GM19463 (cell line): ENCODE results near the gene KRT80.

Experiments
- ATAC-seq: cut with Tn5 transposase; IDR thresholded peaks from one replicate; pipeline ENCODE4 v1.9.1; 2021; ENCODE audit warnings: mild to moderate bottlenecking, moderate library complexity; ENCODE audit not compliant: unreplicated experiment

KRT80 gene

GRCh38 chr12:52156757-52157565 lies 34.9 kb downstream of the KRT80 start:
- no peak for ATAC-seq

DNA sequence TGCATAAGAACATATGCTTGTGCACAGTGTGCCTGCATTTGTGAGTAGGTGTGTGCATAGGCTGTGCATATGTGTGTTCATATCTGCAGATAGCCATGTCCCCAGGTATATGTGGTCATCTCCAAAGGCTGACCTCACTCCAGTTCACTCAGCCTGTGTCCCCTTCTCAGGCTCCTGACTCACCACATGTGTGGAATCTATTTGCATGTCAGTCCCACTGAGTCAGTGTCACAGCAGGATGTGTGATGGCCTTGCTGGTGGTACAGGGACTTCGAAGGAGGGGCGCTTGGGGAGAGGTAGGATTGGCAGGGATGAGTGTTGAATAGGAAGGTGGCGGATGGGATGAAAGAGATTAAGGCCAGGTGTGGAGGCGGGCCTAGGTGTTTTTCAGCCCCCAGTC lies 35.5 kb downstream of the KRT80 start:
- no peak for ATAC-seq

GRCh38 chr12:52155048-52155868 lies 36.6 kb downstream of the KRT80 start:
- no peak for ATAC-seq

DNA sequence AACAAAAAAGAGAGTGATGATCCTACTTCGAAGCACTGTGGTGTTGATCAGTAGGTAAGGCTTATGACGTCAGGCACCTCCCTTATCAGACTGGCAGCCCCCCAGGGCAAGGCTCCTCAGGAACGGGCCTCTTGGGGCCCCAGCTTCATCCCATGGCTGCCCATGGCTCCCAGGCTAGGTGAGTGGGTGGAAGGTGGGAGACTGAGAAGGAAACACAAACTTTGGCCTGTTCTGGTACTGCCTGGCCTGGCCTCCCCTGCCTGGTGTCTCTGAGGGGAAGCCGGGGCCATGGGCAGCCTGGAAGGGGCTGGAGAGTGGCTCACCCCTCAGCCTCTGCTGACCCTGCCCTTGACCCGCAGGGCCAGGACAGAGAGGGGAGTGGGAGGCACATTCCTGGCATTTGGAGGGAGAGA lies 38.9 kb downstream of the KRT80 start:
- ATAC-seq: no peak

DNA sequence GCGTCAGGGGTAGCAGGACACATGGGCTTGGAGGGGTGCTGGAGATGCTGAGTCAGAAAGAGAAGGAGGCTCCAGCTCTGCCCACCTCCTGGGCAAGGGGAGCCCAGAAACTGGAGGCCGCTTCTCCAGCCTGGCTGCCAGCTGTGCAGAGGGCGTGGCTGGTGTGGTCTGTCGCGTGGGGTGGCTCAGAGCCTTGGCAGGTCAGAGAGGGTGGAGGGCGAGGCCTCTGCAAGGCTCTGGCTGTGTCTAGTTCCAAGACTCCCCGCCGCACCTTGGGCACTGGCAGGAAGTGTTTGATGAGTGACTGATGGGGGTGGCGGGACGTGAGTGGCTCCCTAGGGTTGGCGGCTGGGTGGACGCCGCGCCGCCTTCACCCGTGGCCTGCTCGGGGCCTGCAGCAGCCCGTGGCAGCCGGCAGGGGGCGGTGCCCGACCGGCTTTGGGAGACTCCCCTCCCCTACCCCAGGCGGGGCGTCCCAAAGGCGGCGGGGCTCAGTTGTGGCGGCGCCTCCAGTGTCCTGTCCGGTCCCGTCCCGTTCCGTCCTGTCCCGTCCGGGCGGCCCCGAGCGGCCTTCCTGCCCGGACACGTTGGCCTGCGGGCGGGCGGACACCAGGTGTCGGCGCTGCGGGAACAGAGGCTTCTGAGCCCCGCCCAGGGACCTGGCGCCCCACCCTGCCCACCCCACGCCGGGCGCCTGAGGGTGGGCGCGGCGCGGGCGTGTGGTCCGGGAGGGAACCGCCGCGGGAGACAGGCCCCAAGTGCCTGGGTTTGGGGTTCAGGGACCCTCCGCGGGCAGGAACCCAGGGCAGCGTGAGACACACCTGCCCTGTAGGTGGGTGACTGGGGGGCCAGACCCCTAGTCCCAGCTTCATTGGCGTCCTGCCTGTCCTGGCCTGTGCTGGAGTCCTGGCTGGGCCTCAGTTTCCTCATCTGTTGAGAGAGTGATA lies 39.7 kb downstream of the KRT80 start:
- ATAC-seq: no peak

DNA sequence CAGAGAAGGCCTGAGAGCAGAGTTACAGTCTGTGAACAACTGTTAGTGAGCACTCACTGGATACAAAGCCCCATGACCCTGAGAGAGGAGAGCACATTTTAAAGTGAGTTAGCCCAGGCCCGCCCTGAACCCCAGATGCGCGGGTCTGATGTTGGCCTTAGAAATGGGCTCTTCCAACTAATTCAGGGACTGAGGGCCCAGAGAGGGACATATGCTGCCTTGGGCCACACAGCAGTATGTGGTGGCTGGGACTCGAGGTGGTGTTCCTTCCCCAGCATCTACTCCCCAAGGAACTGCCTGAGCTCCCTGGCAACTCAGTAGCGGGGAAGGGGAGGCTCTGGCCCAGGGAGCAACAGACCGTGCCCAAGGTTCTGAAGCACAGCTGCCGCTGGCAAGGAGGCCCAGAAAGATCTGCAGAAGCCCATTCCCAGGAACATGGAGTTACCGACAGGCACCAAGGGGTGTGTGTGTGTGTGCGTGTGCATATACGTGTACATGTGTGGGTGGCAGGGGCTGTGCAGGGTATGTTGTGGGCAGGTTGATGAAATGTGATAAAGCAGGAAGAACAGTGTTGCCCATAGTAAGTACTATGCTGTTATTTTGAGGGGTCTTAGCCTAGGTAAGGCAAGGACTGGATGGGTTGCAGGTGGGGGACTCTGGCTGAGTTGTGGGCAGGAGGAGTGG lies 40.5 kb downstream of the KRT80 start:
- no peak for ATAC-seq

DNA sequence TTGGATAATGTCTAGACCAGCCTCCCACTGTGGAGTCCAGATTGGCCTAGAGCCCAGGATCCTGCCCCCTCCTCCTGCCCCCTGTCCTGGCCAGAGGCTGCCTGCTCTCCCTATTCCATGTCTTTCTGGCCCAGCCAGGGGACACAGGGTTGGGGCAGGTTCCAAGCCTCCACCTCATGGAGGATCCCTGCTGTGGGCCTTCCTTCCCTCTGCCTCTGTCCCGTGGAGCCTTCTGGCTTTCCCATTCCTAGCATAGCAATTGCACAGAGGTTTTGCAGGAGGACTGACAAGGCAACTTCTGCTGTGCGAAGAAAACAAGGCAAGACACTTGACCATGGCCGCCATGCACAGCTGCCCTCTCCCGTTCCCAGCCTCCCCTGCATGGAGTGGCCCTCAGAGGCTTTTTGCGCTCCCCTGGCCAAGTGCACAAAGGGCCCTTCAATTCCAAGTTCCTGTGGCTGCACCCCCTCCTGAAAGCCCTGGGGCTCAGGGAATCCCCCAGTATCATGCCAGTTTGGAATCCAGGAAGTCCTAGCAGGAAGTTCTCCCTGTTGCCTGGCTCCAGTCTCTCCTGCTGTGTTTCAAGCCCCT lies 42.1 kb downstream of the KRT80 start:
- no peak for ATAC-seq

- ATAC-seq: no peak
These were observed 42.6 kb downstream of the KRT80 start for GRCh38 chr12:52149182-52149641.

- ATAC-seq: no peak
These were observed 43.2 kb downstream of the KRT80 start for GRCh38 chr12:52148464-52149181.

DNA sequence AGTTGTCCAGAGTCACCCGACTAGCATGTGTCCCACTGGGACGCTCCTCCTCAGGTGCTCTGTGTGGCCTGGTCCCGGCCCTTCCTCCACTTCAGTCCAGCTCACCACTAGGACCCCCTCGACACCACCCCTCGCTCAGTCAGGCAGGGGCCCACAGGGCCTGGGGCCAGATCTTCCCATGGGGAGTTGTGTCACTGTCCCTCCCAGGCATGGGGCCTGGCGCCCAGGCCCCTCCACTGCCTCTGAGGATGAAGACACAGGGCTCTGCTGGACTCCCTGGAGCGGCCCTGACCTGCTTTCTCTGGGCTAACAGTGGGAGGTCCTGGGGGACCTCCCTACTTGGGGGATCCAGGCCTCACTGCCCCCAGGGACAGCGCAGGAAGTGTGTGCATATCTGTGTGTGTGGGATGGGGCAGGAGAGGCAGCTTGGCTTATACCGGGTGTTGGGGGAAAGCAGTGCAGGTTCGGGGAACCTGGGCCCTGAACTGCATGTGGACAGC lies 43.8 kb downstream of the KRT80 start:
- ATAC-seq: no peak

GRCh38 chr12:52147367-52147963 lies 44.3 kb downstream of the KRT80 start:
- no peak for ATAC-seq

DNA sequence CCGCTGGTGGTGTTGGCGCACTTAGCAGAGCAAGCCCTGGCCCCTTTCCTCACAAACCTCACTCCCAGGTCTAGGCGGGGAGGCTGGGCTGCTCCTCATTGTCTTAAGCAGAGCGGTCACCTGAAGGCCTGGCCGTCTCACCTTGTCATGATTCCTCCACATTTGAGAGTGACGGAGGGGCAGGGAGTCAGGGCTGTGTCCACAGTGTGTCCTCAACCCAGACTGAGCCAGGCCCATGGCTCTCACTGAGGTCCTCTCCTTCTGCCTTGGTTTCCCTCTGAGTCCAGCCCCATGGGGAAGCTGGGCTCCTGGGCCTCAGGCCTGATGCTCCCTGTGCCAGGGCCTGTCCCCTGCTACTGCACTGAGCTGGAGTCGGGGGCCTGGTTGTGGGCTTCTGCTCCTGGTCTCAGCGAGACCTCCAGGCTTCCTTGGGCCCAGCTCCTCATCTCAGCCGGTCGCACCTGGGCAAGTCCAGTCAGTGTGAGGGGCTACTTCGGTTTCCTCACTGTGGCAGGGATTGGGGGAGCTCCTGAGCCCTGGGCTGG lies 44.9 kb downstream of the KRT80 start:
- ATAC-seq: no peak

DNA sequence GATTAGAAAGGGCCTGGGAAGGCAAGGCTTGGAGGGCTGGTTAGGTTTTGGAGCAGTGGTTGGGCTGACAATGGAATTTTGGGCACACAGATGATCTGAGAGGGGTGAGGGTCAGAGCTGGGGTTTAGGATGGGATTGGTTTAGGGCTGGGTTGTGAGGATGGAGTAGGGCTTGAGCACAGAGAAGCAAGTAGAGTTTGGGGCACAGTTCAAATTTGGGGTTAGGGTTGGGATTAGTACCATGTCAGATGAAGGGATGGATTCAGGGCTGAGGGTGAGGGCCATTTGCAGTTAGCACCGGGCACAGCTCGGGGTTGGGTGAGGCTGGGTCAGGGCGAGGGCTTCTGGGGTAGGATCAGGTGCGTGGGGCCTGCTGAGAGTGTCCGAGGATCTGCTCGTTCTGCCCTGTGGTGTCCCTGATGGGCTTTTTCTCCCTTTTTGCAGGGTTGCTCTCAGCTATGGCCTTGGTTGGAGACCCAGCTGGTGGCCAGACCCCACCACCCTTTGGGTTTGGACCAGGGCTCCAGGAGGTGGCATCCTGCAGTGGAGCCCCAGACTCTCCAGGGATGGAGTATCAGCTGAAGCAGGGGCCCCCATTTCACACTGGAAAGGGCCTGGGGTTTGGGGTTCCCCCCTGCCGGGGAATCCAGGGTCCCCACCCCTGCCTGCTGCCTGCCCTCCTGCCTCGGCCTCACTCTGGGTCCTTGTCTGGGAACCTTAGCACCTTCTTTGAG lies 45.6 kb downstream of the KRT80 start:
- no peak for ATAC-seq

- no peak for ATAC-seq
These were observed 46.4 kb downstream of the KRT80 start for GRCh38 chr12:52145228-52146088.

DNA sequence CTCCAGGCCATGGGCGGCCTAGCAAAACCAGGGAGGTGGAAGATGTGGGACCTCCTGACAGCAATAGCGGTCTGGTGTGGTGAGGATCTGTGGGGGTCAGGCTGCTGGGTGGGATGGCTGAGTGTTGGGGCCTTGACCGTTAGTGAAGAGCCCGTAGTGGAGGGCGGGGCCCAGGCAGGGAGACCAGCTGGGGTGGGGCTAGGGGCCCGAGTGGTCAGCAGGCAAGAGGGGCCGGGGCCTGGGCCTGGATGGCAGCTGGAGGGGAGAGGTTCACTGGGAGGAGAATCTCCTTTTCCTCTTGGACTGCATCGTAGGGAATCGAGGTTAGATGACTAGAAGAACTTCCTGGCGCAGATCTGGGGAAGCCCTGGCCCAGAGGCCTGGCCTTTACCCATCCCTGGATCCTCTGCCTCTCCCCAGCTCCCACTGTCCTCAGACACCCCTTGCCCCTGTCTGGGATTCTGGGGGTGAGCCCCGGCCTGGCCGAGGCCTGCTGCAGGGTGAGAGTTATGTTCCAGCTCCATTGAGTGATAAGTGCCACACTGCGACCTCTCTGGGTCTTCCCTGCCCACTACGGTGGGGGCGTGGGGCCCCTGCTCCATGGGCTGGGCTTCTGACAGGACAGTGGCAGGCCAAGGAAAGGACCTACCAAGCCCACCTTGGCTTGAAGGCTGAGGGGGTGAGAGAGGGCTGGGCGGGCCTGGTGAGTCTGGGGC lies 47.1 kb downstream of the KRT80 start:
- ATAC-seq: no peak

GRCh38 chr12:52142431-52142830 lies 49.4 kb downstream of the KRT80 start:
- no peak for ATAC-seq
